Sigmoid colon (tissue), 4 donors: ENCODE data around the gene GMDS.

Experiments used
- EP300 ChIP-seq, 4 donors: sonication (generic); formaldehyde crosslinking; IDR thresholded peaks; one replicate each; pipeline ENCODE4 v1.6.1; 2017; ENCODE audit warnings: antibody characterized with exemption in 4 of 4
- POLR2A ChIP-seq, 2 donors: fragments of 450-650 bp; IDR thresholded peaks; one replicate each; pipeline ENCODE4 v1.6.1; 2016; ENCODE audit warnings: antibody characterized with exemption in 2 of 2, mild to moderate bottlenecking in 2 of 2, moderate library complexity in 2 of 2
- POLR2AphosphoS5 ChIP-seq, 4 donors: sonication (generic); formaldehyde crosslinking; IDR thresholded peaks; one replicate each; pipeline ENCODE4 v1.6.1; 2017; ENCODE audit warnings: antibody characterized with exemption in 4 of 4

DNA sequence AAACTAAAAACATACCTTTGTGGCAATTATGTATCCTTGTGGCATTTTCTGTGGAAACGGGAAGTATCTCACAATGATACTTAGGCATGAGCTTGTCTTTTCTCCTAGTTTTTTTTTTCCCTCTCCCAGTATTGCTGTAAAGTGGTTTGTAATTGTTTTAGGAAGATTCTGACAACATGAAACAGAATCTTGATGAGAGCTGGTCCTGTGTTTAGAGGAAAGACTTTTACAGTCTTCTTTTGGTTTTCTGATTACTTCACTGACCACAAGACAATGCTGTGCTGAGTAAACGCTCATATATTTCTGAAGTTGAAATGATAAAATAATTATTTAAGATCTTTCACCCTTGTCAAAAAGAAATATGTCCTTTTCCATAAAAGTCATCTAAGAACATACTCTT, 434.5 kb downstream of the GMDS start:
- TF ChIP-seq POLR2AphosphoS5 (IDR thresholded peaks at IDR 0.05) = no peak
- TF ChIP-seq EP300 (IDR thresholded peaks at IDR 0.05) = no peak
- TF ChIP-seq POLR2A (IDR thresholded peaks at IDR 0.05) = no peak
